Smooth muscle cell of the brain vasculature (primary cell): Measurements from ENCODE around the gene ANKDD1B.
A peak's percentile ranks its signal among the peaks of the same experiment; 100 is the strongest.
"Not testable (repeated sequence)": the region's sequence is repeated elsewhere in the genome, so short reads cannot be mapped to it uniquely, and the experiment has no call there.

Experiments
- DNase-seq: peaks from one replicate; pipeline ENCODE4 v3.0.0-alpha.2; 2012; ENCODE audit warnings: low read depth, low spot score

The ANKDD1B gene

DNA sequence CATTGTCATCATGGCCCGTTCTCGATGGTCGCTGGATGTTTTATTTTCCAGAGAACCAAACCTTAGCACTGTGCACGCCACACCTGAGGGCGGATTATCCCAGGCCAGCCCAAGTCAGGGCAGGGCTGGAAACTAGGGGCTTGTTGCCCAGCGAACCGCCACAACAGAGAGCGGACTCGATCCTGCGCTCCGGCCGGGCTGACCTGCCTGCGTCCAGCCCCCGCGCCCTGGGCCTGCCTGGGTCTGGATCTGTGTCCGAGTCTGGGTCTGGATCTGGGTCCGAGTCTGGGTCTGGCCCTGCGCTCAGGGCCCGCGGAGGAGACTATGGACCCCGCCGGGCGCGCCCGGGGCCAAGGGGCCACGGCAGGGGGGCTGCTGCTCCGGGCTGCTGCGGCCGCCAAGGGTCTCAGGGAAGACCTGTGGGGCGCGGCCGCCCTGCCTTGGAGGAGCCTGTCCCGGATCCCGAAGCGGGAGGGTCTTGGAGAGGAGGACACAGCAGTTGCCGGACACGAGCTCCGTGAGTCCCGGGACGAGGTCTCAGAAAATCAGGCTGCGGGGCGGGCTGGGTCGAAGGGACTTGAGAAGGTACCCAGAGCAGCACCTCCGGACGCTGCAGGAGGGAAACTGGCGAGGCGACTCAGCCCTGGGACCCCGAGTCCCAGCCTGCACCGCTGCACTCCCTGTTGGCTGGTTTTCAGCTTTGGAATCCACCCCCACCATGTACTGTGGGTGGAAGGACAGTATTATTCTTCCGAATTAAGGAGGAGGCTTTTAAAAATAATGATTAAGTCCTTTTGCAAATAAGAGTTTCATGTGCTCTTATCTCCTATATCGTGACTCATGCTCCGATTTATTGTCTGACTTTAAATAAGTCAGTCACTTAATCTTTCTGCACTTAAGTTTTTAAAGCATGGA lies at the start of gene ANKDD1B:
Gene ANKDD1B, plus strand, starts transcription at position 143 of the 915 bp plus-strand sequence. Its CDS starts 182 bp downstream, at position 325.
- DNase-seq = no peak

DNA sequence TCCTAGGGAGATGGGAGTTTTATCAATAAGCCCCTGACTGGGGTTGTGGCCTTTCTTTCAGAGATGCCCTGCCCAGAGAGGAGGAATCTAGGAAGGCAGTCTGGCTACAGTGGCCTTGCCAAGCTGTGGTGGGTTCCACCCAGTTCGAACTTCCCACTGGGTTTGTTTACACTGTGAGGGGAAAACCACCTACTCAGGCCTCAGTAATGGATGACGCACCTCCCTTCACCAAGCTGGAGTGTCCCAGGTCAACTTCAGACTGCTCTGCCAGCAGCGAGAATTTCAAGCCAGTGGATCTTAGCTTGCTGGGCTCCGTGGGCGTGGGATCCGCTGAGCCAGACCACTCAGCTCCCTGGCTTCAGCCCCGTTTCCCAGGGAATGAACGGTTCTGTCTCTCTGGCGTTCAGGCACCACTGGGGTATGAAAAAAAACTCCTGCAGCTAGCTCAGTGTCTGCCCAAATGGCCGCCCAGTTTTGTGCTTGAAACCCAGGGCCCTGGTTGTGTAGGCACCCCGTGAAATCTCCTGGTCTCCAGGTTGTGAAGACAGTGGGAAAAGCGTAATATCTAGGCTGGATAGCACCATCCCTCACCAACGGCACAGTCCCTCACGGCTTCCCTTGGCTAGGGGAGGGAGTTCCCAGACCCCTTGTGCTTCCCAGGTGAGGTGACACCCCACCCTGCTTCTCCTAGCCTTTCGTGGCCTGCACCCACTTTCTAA lies 45.1 kb upstream of the ANKDD1B start:
- DNase-seq = peak; percentile 29

DNA sequence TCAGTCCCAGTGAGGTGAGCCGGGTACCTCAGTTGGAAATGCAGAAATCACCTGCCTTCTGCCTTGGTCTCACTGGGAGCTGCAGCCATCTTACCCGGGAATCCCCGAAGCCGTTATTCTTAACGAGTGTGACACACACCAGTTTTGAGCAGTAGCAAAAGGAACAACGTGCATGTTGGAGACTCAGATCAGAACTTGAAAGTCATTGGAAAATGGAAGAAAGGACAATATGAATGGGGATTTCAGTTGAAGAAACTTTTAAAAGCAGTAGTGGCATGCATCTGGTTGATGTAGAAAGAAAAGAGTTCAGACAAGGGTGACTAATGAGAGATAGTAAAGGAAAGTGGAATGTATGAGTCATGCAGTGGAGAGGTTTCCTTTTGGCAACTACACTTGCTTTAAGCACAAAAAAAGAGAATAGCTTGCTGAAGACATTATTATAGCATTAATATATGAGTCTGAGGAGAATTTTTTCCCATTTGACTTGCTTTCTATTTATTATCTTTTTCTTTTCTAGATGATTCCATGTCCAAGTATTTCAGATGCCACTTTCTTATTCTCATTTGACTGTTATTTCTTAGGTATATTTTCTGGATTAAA lies 44.4 kb upstream of the ANKDD1B start:
- peak; percentile 69 for DNase-seq

DNA sequence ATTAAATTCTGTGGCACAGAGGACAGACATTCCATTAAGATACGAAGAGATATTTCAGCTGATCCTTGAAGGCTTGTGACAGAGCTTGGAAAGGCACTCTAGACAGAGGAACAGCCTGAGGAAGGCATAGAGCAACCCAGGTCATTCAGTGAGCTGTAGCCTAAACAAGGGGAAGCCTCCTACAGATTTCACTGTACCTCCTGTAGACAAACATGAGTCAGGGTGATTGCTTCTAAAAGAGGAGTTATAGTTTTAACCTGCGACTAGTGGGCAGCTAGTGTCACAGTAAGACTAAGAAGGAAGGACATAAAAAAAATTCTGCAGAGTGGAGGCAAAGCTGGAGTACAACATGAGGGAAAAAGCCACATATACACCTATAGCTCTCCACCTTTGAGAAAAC lies 43.5 kb upstream of the ANKDD1B start:
- DNase-seq = no peak

DNA sequence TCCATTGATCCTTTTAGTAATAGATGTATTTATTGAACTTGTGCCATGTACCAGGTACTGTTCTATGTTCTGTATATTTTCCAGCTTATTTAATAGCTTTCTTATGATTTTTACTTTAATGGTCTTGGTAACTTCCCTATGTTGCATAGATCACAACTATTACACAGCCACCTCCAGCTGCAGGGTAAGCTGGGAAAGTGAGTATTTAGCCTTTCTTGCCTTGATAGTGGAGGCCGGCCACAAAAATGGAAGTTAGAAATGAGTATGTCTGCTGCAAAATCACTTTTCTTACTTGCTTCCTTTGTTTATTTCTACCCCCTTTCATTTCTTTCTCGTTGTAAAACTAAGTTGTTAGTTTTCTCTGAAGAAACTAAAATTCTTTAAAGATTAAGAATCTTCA lies 43.1 kb upstream of the ANKDD1B start:
- no peak for DNase-seq

DNA sequence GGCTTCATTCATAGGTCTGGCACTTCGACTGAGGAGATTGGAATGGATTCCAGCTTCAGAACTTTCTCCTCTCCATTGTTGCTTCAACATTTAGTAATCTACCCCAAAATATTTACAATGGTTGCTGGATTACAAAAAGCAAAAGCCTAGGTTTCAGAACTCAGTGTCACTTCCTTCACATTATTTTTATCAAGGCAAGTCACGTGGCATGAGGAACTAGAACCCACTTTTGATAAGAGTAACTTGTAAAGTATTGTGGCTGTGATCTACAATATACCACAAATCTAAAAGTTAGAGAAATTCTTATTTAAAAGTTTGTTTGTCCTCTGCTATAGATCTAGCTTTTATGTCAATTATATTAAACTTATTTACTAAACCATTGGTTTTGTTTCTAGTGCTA lies 39.7 kb upstream of the ANKDD1B start:
- no peak for DNase-seq

DNA sequence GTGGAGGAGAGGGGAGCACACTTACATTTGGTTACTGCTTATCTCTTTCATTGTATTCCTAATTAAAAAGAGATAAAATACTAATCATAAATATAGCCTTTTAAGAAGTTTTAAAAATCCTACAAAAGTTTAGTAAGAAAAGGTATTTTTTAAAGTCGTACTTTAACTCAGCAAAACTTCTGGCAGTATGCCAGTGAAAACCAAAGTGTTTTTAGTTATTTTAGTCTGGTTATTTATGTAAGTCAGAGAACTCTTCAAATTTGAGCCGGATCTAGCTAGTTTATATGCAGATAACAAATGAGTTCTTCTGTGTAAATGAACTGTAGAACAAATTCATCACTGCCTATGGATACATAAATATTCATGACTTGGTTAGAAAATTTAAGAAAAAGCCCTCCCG lies 36.5 kb upstream of the ANKDD1B start:
- no peak for DNase-seq

DNA sequence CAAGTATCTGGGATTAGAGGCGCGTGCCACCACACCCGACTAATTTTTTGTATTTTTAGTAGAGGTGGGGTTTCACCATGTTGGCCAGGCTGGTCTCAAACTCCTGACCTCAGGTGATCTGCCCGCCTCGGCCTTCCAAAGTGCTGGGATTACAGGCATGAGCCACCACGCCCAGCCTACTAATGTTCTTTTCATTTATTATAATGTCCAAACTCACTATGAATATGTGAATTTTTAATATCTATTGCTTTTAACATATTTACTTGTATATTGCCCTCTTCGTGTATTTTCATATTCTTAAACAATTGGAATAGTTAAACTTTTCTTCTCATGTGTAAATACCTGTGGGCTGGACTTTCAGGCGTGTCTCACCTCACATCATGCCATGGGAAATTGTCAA lies 33.0 kb upstream of the ANKDD1B start:
- not testable (repeated sequence) for DNase-seq

DNA sequence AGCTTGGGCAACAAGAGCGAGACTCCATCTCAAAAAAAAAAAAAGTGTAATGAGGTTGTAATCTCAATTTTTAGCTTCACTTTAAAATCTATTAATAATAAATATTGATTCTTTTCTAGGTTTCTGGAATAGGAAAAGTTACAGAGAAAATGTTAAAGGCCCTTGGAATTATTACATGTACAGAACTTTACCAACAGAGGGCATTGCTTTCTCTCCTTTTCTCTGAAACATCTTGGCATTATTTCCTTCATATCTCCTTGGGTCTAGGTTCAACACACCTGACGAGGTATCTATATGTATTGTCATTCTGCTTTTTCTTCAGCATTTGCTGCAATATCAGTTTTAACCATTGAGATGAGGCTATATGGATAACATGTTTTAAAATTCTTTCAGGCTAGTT lies 26.6 kb upstream of the ANKDD1B start:
- DNase-seq = no peak

DNA sequence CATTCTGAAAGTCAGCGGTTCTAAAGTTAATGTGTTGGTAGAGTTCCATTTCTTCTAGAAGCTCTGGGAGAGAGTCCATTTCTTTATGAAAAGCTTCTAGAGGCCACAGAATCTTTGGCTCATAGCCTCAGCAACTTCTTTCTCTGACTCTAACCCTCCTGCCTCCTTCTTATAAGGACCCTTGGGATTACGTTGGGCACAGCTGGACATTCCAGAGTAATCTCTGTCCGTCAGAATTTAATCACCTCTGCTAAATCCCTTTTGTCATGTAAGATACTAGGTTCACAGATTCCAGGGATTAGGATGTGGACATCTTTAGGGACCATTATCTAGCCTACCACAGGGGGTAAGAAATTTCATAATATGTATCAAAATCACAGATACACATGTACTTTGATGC lies 22.6 kb upstream of the ANKDD1B start:
- no peak for DNase-seq

DNA sequence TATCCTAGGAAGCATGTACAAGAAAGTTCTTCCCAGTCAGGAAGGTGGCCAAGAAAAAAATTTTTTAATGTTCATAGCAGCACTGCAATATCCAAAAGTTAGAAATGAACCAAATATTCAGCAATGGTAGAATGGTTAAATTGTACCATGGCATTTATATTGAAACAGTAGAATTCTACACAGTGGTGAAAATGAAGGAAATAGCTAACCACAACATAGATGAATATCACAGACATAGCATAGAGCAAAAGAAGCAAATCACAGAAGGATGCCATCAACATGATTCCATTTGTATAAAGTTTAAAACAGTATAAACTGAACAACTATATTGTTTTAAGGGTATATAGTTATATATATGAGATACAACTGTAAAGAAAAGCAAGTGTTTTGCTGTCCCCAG lies 10.7 kb upstream of the ANKDD1B start:
- no peak for DNase-seq

DNA sequence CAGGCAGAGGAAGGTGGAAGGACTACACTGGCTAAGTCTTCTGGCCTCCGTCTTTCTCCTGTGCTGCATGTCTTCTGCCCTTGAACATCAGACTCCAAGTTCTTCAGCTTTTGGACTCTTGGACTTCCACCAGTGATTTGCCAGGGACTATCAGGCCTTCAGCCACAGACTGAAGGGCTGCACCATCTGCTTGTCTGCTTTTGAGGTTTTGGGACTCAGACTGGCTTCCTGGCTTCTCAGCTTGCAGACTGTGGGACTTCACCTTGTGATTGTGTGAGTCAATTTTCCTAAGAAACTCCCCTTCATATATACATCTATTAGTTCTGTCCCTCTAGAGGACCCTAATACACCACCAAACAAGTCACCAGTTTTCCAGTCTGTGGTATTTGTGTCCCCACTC lies 9.7 kb upstream of the ANKDD1B start:
- no peak for DNase-seq

DNA sequence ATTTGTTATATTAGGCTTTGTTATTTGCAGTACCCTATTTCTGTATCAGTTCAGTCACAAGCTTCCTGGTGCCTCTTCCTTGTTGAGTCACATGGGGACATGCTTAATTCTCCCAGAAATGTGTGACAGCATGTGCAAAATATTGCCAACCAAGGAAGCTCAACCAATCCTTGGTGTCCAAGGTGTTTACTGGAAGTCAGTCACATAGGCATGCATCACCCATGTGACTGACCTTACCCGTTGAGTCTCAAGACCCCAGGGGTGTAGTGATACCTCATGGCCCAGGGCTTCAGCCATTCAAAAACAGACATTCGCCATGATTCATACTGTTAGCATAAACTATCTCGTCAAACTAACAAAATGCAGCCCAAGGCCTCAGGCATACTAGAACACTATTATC lies 9.3 kb upstream of the ANKDD1B start:
- no peak for DNase-seq

DNA sequence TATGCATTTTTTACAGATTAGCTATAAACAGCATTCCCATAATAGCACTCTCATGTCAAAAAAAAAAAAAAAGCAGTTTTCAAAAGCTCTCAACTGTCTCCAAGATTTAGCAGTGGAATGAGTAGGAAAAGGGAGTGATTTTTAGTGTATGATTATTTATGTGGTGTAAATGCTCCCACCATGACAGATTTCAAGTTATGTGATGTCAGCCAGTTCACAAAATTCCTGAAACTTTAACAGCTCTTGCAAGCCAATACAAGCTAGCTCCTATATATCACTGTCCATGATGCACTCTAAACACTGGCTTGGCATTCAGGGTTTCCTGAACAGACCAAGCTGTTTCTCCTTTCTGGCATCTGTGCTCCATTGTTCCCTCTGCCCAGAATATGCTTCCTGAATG lies 7.9 kb upstream of the ANKDD1B start:
- DNase-seq = no peak

DNA sequence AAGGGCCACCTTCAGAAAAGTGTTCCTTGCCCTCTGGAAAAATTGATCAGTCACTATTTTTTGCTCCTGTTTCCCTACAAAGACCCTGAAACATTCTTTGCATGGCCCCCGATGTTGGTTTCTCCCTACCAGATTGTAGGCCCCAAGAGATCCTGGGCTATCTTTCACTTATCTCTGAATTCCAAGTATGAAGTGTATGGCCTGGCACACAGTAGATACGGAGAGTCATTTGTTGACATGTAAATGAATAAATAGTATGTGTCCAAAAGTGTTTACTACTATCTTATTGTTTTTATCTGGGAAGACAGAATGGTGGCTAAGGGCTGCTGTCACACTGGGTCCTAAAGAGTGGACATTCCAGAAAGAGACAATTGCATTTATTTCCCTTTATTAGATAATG lies 7.4 kb upstream of the ANKDD1B start:
- DNase-seq = no peak

DNA sequence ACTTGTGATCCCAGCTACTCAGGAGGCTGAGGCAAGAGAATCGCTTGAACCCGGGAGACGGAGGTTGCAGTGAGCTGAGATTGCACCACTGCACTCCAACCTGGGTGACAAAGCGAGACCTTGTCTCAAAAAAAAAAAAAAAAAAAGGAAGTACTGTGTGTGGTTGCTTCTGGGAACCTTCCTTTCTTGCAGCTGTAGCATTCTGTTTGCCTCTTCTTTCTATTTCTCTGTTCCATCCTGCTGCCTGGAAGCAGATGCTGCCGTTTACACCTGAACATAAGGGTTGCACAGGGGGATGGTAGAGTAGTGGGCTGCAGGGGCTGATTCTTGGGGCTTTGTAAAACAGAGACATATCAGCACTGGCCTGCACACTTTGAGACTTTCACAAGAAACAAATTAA lies 3.9 kb upstream of the ANKDD1B start:
- DNase-seq = not testable (repeated sequence)

DNA sequence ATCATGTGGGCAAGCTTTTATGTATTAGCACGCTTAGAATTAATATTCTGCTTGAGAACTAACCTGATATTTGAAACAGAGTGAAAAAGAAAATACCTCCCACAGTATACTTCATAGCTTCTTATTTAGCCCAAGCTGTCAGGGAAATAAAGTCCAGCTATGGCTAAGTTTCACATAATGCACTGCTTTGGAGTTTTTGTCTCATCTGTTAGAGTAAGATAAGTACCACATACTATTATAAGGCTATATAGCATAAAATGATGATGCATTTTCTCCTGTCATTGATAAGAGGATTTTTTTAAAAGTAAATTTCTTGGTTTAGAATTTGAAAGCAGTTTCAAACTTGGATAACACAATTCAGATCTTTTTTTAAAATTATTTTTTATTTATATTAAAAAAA lies 2.4 kb upstream of the ANKDD1B start:
- no peak for DNase-seq

DNA sequence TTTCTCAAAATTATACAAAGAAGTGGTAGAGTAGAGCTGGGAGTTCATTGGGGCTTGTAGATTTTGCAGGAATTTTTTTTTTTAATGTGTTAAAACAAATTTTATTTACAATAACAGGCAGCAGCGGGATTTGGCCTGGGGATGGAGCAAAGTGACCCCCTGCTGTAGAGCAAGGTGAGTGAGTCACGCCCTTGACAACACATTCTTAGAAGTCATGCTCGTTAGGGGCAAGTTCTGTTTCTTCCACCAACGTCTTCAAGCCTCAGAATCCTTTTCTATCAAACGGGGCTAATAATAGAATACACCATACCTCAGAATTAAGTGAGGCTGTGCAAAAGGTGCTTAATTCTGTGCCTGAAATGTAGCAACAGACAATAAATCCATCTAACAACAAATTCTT lies 1.1 kb upstream of the ANKDD1B start:
- no peak for DNase-seq

DNA sequence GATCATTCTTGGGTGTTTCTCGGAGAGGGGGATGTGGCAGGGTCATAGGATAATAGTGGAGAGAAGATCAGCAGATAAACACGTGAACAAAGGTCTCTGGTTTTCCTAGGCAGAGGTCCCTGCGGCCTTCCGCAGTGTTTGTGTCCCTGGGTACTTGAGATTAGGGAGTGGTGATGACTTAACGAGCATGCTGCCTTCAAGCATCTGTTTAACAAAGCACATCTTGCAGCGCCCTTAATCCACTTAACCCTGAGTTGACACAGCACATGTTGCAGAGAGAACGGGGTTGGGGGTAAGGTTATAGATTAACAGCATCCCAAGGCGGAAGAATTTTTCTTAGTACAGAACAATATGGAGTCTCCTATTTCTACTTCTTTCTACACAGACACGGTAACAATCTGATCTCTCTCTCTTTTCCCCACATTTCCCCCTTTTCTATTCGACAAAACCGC lies 368 bp upstream of the ANKDD1B start:
- DNase-seq = not testable (repeated sequence)

DNA sequence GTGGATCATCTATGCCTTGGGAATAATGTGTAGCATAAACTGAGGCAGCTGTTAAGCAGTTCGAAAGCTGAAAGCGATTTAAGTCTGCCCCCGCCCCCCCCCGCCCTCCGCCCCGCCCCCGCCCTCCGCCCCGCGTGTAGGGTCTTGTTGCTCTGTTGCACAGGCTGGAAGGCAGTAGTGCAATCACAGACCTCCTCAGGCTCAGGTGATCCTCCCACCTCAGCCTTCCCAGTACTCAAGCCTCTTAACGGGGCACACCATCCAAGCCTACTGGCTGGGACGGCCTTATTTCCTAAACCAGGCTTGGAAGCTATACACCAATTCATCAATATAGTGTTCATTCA lies 945 bp downstream of the ANKDD1B start:
- DNase-seq = no peak

DNA sequence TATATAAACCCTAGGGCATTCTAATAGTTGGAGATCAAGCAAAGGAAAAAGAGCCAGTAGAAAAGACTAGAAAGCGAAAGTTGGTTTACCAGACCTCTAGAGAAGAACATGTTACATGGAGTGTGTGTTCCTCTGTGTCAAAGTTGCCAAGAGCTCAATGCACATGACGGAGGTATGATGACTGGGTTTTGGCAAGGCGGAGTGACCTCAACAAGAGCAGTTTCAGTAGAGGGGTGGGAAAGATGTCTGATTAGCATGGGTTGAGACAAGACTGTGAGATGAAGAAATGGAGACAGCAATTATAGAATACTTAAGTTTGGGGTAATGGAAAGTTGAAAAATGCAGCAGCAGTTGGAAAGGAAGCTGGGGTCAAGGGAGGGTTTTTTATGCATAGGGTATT lies 1.6 kb downstream of the ANKDD1B start:
- DNase-seq = no peak

DNA sequence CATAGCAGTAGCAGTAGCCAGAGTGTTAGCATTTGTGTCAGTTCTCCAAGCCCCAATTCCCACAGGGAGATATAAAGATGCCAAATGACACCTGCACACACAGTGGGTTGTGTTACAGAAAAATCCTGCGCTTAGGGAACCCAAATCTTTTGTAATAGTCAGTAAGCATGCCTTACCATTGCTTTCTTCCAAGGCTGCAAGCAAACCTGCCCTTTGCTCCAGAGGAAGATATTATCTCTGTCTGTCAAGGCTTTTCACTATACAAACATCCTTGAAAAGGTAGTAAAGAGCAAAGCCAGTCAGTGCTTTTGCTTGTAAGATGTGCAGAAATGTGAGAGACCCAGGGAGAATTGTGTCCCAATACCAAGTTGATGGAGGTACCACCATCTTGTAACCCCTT lies 2.9 kb downstream of the ANKDD1B start:
- no peak for DNase-seq
